HG03097 (cell line): ENCODE measurements around the gene MRM3.
"Not testable (repeated sequence)": the region's sequence is repeated elsewhere in the genome, so short reads cannot be mapped to it uniquely, and the experiment has no call there.

Source experiments
- ATAC-seq: cut with Tn5 transposase; IDR thresholded peaks from one replicate; pipeline ENCODE4 v1.9.1; 2021; ENCODE audit not compliant: unreplicated experiment, low FRiP score

The MRM3 gene

DNA sequence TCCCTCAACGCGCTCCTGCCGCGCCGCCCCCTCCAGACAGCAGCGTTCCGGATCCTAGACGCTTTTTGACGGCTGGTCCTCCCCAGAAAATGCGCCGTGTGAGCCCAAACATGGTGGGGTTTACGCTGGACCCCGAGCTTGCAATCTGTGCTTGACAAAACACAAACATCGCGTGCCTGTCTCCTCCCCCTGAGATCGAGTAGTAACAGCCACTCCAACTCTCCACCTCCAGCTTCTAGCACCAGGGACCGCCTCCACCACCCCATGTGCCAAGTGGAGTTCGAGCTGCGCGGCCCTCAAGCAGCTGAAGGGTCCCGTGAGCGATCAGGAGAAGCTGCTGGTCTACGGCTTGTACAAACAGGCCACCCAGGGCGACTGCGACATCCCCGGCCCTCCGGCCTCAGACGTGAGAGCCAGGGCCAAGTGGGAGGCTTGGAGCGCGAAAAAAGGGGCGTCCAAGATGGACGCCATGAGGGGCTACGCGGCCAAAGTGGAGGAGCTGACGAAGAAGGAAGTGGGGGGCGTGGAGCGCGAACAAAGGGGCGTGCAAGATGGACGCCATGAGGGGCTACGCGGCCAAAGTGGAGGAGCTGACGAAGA, 29.4 kb upstream of the MRM3 start:
- no peak for ATAC-seq

DNA sequence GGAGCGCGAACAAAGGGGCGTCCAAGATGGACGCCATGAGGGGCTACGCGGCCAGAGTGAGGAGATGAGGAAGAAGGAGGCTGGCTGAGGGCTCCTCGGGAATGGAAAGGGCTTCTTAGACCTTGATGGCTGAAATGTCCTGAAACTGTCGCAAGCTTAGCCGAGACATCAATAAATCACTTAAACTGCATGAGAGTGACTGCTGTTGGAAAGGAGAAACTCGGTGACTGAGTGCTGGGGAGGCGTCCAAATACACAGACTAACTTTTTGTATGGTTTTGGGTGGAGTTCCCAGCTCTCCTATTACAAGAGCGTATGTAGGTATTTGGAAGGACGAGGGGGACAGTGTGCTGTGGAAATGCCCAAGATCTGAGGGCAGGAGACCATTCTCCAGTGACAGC, 28.7 kb upstream of the MRM3 start:
- no peak for ATAC-seq

- ATAC-seq: not testable (repeated sequence)
Observed at GRCh38 chr17:755319-755961, 26.7 kb upstream of the MRM3 start.

DNA sequence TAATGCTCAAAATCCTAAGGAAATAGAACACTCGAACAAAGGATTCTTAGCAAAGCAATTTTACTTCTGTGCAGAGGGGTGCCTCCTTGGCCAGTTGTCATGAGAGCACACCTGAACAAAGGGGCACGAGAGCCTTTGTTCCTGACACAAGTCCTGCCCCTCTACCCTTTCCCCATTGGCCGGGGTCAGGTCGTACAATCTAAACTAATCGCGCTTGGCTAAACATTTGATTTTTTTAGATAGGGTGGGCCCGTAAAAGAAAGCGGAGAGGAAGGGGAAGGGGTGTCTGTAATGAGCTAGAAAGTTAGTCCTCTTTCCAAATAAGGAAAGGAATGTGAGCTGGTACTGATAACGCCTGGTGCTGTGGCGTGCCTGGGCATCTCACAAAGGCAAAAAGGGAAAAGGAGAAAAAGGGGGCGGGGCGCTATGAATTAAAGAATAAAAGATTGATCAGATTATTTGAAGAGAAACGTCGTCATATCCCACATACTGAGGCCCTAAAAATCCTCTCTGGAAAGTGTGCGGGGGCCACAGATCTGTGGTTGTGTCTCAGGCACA, 26.1 kb upstream of the MRM3 start:
- not testable (repeated sequence) for ATAC-seq

GRCh38 chr17:759964-760363, 22.2 kb upstream of the MRM3 start:
- no peak for ATAC-seq

DNA sequence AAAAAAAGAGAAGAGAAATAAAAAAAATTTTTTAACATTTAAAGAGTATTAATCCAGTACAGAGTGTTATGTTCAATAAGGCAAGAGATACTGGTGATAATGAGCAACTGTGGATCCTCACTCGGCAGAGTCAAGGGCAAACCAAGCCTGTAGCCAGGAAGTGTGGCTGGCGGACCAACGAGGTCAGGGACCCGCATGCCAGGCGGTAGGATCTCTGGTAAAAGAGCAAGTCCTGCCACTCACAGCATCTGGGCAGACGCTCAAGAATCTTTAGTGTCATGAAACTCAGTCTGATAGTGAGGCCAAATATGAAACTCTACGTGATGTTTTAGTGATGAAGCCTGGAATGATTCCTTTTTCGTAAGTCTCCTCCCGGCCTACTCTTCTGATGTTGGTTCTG, 21.8 kb upstream of the MRM3 start:
- ATAC-seq: no peak

DNA sequence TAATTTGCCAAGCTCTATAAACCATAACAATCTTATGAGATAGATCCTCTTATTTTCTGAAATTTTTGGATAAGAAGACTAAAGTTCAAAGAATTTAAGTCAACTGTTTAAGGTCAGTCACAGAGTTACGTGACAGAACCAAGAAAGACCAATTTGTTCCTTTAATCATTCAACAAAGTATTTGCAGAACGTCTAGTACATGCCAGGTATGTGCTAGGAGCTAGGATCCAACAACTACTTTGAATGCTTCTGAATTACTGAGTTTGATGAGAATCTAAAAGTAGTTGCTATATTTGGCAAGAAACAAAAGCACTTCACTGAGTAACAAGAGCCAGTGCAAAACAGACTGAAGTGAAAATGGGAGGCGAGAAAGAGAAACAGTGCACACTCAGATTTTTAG, 15.1 kb upstream of the MRM3 start:
- ATAC-seq: no peak

- ATAC-seq: no peak
Observed at GRCh38 chr17:773016-773415, 9.1 kb upstream of the MRM3 start.

GRCh38 chr17:773467-774312, 8.5 kb upstream of the MRM3 start:
- no peak for ATAC-seq

DNA sequence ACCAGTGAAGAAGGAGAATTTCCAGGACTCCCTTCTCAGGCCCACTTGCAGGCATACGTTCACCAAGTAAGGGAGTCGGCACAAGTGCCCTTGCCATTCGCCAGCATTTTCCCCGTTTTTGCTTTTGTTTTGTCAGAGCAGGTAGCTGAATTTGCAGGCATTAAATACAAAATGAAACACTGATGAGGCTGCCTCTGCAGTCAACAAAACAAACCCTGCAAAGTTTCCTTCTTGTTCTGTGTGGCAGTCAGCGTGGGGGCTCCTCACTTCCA, 7.9 kb upstream of the MRM3 start:
- no peak for ATAC-seq

DNA sequence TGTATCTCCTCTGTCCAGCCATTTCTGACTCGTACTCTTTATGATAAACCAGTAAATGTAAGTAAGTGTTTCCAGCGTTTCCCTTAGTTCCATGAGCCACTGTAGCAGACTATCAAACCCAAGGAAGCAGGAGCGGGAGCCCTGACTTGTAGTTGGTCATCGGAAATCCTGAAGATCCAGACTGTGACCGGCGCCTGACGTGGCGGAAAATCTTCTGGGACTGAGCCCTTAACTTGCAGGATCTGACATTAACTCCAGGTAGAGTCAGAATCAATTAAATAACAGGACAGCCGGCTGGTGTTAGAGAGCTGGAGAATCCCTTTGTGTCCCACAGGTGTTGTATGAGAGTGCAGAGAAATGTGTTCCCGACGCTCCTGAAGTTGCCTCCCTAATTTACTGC, 4.1 kb upstream of the MRM3 start:
- ATAC-seq: no peak

- ATAC-seq: no peak
Observed at GRCh38 chr17:784143-784542, 2.0 kb downstream of the MRM3 start.

DNA sequence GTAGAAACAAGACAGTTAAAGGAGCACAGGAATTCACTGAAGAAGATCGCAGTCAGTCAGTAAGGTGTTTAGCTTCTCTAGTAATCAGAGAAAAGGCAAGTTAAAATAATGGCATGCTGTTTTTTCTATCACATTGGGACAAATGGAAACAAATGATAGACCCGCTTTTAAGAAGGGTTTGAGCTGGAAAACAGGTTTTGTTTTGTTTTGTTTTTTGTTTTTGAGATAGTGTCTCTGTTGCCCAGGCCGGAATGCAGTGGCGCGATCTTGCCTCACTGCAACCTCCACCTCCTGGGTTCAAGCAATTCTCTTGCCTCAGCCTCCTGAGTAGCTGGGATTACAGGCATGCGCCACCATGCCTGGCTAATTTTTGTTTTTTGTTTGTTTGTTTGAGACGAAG, 3.7 kb downstream of the MRM3 start:
- not testable (repeated sequence) for ATAC-seq

DNA sequence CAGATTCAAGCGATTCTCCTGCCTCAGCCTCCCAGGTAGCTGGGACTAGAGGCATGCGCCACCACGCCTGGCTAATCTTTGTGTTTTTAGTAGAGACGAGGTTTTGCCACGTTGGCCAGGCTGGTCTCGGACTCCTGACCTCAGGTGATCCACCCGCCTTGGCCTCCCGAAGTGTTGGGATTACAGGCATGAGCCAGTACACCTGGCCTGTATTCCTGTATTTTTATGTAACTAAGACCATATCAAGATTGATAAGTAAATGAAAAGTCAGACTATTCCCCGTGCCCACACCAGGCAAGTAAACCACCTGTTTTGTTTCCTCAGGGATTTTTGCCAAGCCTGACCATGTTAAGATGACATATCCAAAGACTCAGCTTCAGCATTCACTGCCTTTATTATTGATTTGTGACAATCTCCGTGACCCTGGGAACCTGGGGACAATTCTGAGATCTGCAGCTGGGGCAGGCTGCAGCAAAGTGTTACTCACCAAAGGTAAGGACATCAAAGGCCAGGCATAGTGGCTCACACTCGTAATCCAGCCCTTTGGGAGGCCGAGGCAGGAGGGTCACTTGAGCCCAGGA, 5.6 kb downstream of the MRM3 start:
- no peak for ATAC-seq

GRCh38 chr17:788551-788950, 6.4 kb downstream of the MRM3 start:
- ATAC-seq: no peak

DNA sequence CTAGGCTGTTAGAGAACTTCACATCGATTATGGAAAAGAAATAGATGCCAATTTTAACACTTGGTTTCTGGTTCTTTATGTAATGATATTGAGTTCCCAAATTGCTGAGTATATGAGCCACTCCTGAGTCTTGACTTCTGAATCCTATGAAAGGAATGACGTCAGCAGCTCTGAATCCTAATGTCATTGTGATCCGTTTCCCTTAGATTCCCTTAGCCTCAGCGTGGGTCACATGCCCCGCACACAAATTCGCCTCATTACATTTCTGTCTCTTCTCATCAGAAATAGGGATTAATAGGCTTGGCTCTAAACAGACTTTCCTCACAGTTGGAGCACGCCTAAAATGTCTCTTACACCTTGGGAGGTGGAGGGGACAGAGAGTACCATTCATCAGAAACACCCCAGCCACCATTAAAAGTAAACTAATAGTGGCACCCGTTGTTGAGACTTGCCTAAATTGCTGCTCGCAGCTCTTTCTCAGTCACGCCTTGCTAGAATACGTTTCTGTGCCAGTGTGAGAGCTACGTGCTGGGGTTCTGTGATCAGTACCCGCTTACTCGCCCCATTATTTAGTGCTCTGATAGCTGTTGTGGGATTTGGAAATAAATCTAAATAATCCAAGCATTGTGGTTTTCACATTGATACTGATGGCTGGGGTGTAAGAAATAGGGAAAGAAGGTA, 7.1 kb downstream of the MRM3 start:
- ATAC-seq: no peak

- ATAC-seq: not testable (repeated sequence)
Observed at GRCh38 chr17:789931-790873, 8.0 kb downstream of the MRM3 start.

DNA sequence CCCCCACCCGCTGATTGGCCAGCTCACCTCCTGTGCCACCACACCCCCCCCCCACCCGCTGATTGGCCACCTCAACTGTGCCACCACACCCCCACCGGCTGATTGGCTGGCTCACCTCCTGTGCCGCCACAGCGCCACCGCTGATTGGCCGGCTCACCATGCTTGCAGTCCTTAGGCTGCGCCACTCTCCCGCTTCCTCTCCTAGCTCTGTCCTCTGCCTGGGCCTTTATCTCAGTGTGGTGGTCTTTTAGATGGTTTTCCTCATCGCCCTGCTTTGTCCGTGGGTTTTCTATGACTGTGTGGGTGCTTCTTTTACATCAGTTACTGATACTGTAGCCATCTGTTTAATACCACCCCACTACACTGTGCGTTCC, 8.7 kb downstream of the MRM3 start:
- not testable (repeated sequence) for ATAC-seq

DNA sequence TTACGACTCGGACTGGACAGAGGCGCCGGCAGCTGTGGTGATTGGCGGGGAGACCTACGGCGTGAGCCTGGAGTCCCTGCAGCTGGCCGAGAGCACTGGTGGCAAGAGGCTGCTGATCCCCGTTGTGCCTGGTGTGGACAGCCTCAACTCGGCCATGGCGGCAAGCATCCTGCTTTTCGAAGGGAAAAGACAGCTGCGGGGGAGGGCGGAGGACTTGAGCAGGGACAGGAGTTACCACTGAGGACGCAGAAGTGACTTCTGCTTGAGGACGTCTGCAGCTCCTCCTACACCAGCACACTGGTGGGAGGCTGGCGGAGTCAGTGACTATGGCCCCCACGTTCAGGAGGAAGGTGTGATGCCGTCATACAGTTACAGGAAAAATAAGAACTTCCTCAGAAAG, 9.7 kb downstream of the MRM3 start:
- ATAC-seq: no peak

GRCh38 chr17:792277-792676, 10.1 kb downstream of the MRM3 start:
- no peak for ATAC-seq
